ENCODE results near the gene MGMT. TPM values are rescaled to one million over a fixed set of nuclear protein-coding genes. Genes with fewer than 3 reads are reported as not detected.

The MGMT gene
- total and polyA plus RNA-seq, 4 donors = 28.2 to 79.1 (median 46.0) TPM

- no peak for TF ChIP-seq HNF4A (conservative IDR thresholded peaks at IDR 0.05)
- TF ChIP-seq FOXA2 (IDR thresholded peaks at IDR 0.05) = no peak
- TF ChIP-seq, protein P1, sequence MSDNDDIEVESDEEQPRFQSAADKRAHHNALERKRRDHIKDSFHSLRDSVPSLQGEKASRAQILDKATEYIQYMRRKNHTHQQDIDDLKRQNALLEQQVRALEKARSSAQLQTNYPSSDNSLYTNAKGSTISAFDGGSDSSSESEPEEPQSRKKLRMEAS (IDR thresholded peaks at IDR 0.05) = no peak
- TF ChIP-seq RXRA (IDR thresholded peaks at IDR 0.05) = no peak
These were observed 302.5 kb downstream of the MGMT start (continued) for GRCh38 chr10:129769381-129770116.

DNA sequence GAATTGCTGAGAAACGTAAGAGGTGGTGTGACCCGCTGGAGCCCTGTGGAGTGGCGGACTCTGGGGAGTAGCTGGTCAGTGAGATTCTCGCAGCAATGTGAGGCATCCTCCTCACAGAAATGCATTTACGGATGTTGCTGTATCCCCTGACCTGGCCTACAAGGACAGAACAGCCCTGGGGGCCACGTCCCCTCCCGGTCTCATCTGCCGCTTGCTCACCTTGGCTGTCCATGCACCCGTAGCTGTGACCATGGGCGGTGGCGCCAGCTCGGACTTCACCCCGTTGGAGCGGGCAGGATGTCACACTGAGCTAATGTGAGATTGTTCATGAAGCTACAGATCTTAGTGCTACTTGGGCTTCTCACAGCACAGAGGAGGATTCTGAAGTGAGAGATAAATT is 303.2 kb downstream of the MGMT start:
- 97% methylated on average over 14 of the region's 14 CpGs for WGBS

GRCh38 chr10:129771024-129771423 is 304.0 kb downstream of the MGMT start:
- no peak overlapping the region for H3K9ac ChIP-seq (ENCODE audit: low read depth in 1 of 2, low read length in 2 of 2)
- H3K4me1 ChIP-seq (ENCODE audit: control insufficient read depth in 4 of 4, insufficient read depth in 4 of 4, low read length in 3 of 4) = no peaks in the 10 kb centered on the region
- H3K9me3 ChIP-seq (ENCODE audit: control insufficient read depth in 4 of 4, low read length in 3 of 4) = no peaks in the 10 kb centered on the region
- H3K27me3 ChIP-seq (ENCODE audit: control insufficient read depth in 4 of 4, insufficient read depth in 4 of 4, low read length in 3 of 4) = no peaks in the 10 kb centered on the region
- H3K4me3 ChIP-seq (ENCODE audit: low read depth in 1 of 3, low read length in 3 of 3) = no peak overlapping the region
- DNase-seq (ENCODE audit: low spot score) = peak; percentile 16
- no peak for TF ChIP-seq FOXA1 (IDR thresholded peaks at IDR 0.05)
- H3K27ac ChIP-seq (ENCODE audit: low read depth in 1 of 2, low read length in 2 of 2) = no peak overlapping the region
- WGBS = 87% methylated on average over 13 of the region's 13 CpGs
- H3K36me3 ChIP-seq (ENCODE audit: control insufficient read depth in 4 of 4, insufficient read depth in 3 of 4, low read depth in 1 of 4, low read length in 3 of 4) = peaks cover 0 to 28% (median 8%) of the 10 kb centered on the region in 4 donors

More for the DNA sequence above, 303.2 kb downstream of the MGMT start:
- H3K9ac ChIP-seq (ENCODE audit: low read depth in 1 of 2, low read length in 2 of 2) = no peak overlapping the region
- H3K4me3 ChIP-seq (ENCODE audit: low read depth in 1 of 3, low read length in 3 of 3) = no peak overlapping the region
- H3K9me3 ChIP-seq (ENCODE audit: control insufficient read depth in 4 of 4, low read length in 3 of 4) = no peaks in the 10 kb centered on the region
- no peaks in the 10 kb centered on the region for H3K4me1 ChIP-seq (ENCODE audit: control insufficient read depth in 4 of 4, insufficient read depth in 4 of 4, low read length in 3 of 4)
- TF ChIP-seq REST (IDR thresholded peaks at IDR 0.05) = no peak
- TF ChIP-seq TAF1 (conservative IDR thresholded peaks at IDR 0.05) = no peak
- no peak for TF ChIP-seq NR2F2 (IDR thresholded peaks at IDR 0.05)
- H3K27ac ChIP-seq (ENCODE audit: low read depth in 1 of 2, low read length in 2 of 2) = no peak overlapping the region
- peak; percentile 30 for DNase-seq (ENCODE audit: low spot score)
- H3K27me3 ChIP-seq (ENCODE audit: control insufficient read depth in 4 of 4, insufficient read depth in 4 of 4, low read length in 3 of 4) = no peaks in the 10 kb centered on the region
- peaks cover 0 to 28% (median 8%) of the 10 kb centered on the region in 4 donors for H3K36me3 ChIP-seq (ENCODE audit: control insufficient read depth in 4 of 4, insufficient read depth in 3 of 4, low read depth in 1 of 4, low read length in 3 of 4)

GRCh38 chr10:129771576-129771975 is 304.5 kb downstream of the MGMT start:
- Histone ChIP-seq H3K9me3 (ENCODE audit: control insufficient read depth in 4 of 4, low read length in 3 of 4) (no peaks in the 10 kb centered on the region), H3K9ac (ENCODE audit: low read depth in 1 of 2, low read length in 2 of 2) (no peak overlapping the region), H3K27me3 (ENCODE audit: control insufficient read depth in 4 of 4, insufficient read depth in 4 of 4, low read length in 3 of 4) (no peaks in the 10 kb centered on the region), H3K27ac (ENCODE audit: low read depth in 1 of 2, low read length in 2 of 2) (no peak overlapping the region), H3K4me3 (ENCODE audit: low read depth in 1 of 3, low read length in 3 of 3) (no peak overlapping the region), H3K36me3 (ENCODE audit: control insufficient read depth in 4 of 4, insufficient read depth in 3 of 4, low read depth in 1 of 4, low read length in 3 of 4) (peaks cover 0 to 27% (median 8%) of the 10 kb centered on the region in 4 donors), H3K4me1 (ENCODE audit: control insufficient read depth in 4 of 4, insufficient read depth in 4 of 4, low read length in 3 of 4) (no peaks in the 10 kb centered on the region)
- TF ChIP-seq EGR1 (IDR thresholded peaks at IDR 0.05; ENCODE audit: low read depth in 2 of 2) (no peak), SP1 (IDR thresholded peaks at IDR 0.05) (no peak), GABPA (IDR thresholded peaks at IDR 0.05 in 1 of 2, conservative IDR thresholded peaks at IDR 0.05 in 1 of 2) (no peak), TAF1 (conservative IDR thresholded peaks at IDR 0.05) (no peak)
- 96% methylated on average over 15 of the region's 15 CpGs for WGBS
- no peak for DNase-seq (ENCODE audit: low spot score)

Measured in liver (tissue), 9 donors.